Nephron progenitor cell (in vitro differentiated cells): Measurements from ENCODE around the gene CYP1A2.

Source experiments
- DNase-seq: peaks from one replicate; pipeline ENCODE4 v3.0.0; 2021
- H3K27ac Mint-ChIP-seq: 2 replicates; pipeline ENCODE4 v1.8.0; 2021; ENCODE audit warnings: mild to moderate bottlenecking, moderate library complexity, mixed read lengths
- H3K27me3 Mint-ChIP-seq: 2 replicates; pipeline ENCODE4 v1.8.0; 2021; ENCODE audit warnings: mild to moderate bottlenecking, low read depth, mixed read lengths; ENCODE audit not compliant: poor library complexity
- H3K36me3 Mint-ChIP-seq: 2 replicates; pipeline ENCODE4 v1.8.0; 2021; ENCODE audit warnings: low read depth, mixed read lengths
- H3K4me1 Mint-ChIP-seq: 2 replicates; pipeline ENCODE4 v1.8.0; 2021; ENCODE audit warnings: mixed read lengths
- H3K4me3 Mint-ChIP-seq: 2 replicates; pipeline ENCODE4 v1.8.0; 2021; ENCODE audit warnings: mild to moderate bottlenecking, moderate library complexity, mixed read lengths
- H3K9me3 Mint-ChIP-seq: 2 replicates; pipeline ENCODE4 v1.8.0; 2021; ENCODE audit warnings: mild to moderate bottlenecking, moderate library complexity, mixed read lengths
- CTCF ChIP-seq: fragments of 200-600 bp; sonication (generic); IDR thresholded peaks from 2 replicates; pipeline ENCODE4 v1.5.0; 2021; ENCODE audit warnings: antibody characterized with exemption

Gene CYP1A2

GRCh38 chr15:74762791-74763150 is 14.1 kb downstream of the CYP1A2 start:
- peak overlapping the region; percentile 79 for H3K27ac Mint-ChIP-seq
- no peak for DNase-seq
- H3K4me1 Mint-ChIP-seq, result peaks cover 21% of the 10 kb centered on the region
- H3K27me3 Mint-ChIP-seq, result peaks cover 16% of the 10 kb centered on the region
- no peaks in the 10 kb centered on the region for H3K36me3 Mint-ChIP-seq
- H3K9me3 Mint-ChIP-seq, result no peaks in the 10 kb centered on the region
- no peak overlapping the region for H3K4me3 Mint-ChIP-seq
- TF ChIP-seq CTCF, result no peak

GRCh38 chr15:74763416-74763815 is 14.8 kb downstream of the CYP1A2 start:
- no peak for DNase-seq
- Mint-ChIP-seq H3K27me3 (peaks cover 16% of the 10 kb centered on the region), H3K4me1 (peaks cover 21% of the 10 kb centered on the region), H3K27ac (no peak overlapping the region), H3K9me3 (no peaks in the 10 kb centered on the region), H3K4me3 (no peak overlapping the region), H3K36me3 (no peaks in the 10 kb centered on the region)
- no peak for TF ChIP-seq CTCF

- Mint-ChIP-seq H3K27me3 (peaks cover 16% of the 10 kb centered on the region), H3K4me1 (peaks cover 26% of the 10 kb centered on the region), H3K27ac (no peak overlapping the region), H3K9me3 (no peaks in the 10 kb centered on the region), H3K4me3 (no peak overlapping the region), H3K36me3 (no peaks in the 10 kb centered on the region)
- no peak for DNase-seq
- no peak for TF ChIP-seq CTCF
Observed at GRCh38 chr15:74767167-74768098, 18.8 kb downstream of the CYP1A2 start.

- Mint-ChIP-seq H3K4me1 (peaks cover 23% of the 10 kb centered on the region), H3K27me3 (peaks cover 16% of the 10 kb centered on the region), H3K27ac (no peak overlapping the region), H3K4me3 (peak overlapping the region; percentile 55), H3K36me3 (no peaks in the 10 kb centered on the region), H3K9me3 (no peaks in the 10 kb centered on the region)
- no peak for DNase-seq
- TF ChIP-seq CTCF, result no peak
Observed at GRCh38 chr15:74768099-74768770, 19.6 kb downstream of the CYP1A2 start.

- H3K27me3 Mint-ChIP-seq, result peaks cover 19% of the 10 kb centered on the region
- H3K4me3 Mint-ChIP-seq, result peak overlapping the region; percentile 55
- peak; percentile 79 for DNase-seq
- H3K9me3 Mint-ChIP-seq, result no peaks in the 10 kb centered on the region
- H3K27ac Mint-ChIP-seq, result no peak overlapping the region
- H3K4me1 Mint-ChIP-seq, result peaks cover 26% of the 10 kb centered on the region
- H3K36me3 Mint-ChIP-seq, result no peaks in the 10 kb centered on the region
- TF ChIP-seq CTCF, result peak; percentile 73
Observed at GRCh38 chr15:74768771-74769342, 20.2 kb downstream of the CYP1A2 start.
